K562 (cell line): ENCODE data around the gene MMP28. TPM values are rescaled to one million over a fixed set of nuclear protein-coding genes. Genes with fewer than 3 reads are reported as not detected.

ENCODE experiments used
- ATAC-seq: fragments of 200-7000 bp; cut with Tn5 transposase; 3 replicates; pipeline ENCODE4 v1.9.1; 2020; ENCODE audit warnings: moderate library complexity
- BruUV-seq: library from RNA; stranded (reverse); fragments of 400-500 nt; replicated peaks from 2 replicates; lab custom pipeline; 2021; lab: Mats Ljungman, UMichigan
- CTCF ChIA-PET: fragments of 300-600 bp; formaldehyde crosslinking; extraction: SDS; loops from one replicate; lab custom pipeline; 2021; ENCODE audit warnings: low intra/inter-chr PET ratio; lab: Yijun Ruan, JAX
- POLR2A ChIA-PET: fragments of 300-600, 350-650 bp; sonication (Branson Sonifier 250); formaldehyde crosslinking; extraction: SDS; loops from one replicate; lab custom pipeline; 2021; ENCODE audit warnings: antibody characterized with exemption, inconsistent platforms; lab: Yijun Ruan, JAX
- DNase-seq, 4 experiments: peaks; one replicate each; pipeline versions ENCODE4 v3.0.0 to v3.0.0-alpha.2; 2011 to 2018; ENCODE audit warnings: low spot score in 3 of 4, mixed read lengths in 3 of 4; ENCODE audit errors: extremely low read depth in 1 of 4
- FAIRE-seq: peaks from 2 replicates; lab custom pipeline; 2011; peaks lifted over from hg19 to GRCh38; lab: Jason Lieb, UNC
- H2AFZ ChIP-seq: 2 replicates; pipeline ENCODE4 v1.6.0; 2011; ENCODE audit warnings: low read depth, low read length, control low read depth, inconsistent platforms
- H3K27ac ChIP-seq: fragments of 200-600 bp; 3 replicates; pipeline ENCODE4 v1.8.0; 2011; ENCODE audit warnings: low read depth, mild to moderate bottlenecking, control low read depth, inconsistent platforms, low read length, moderate library complexity, mixed read lengths; ENCODE audit errors: extremely low read depth
- H3K27me3 ChIP-seq, 2 experiments: fragments of 300-600 bp in 1 of 2; 2 replicates in 1 of 2; 3 replicates in 1 of 2; pipeline versions ENCODE4 v1.6.0 to v1.8.0; 2011; ENCODE audit warnings: inconsistent platforms in 2 of 2, low read length in 2 of 2, mild to moderate bottlenecking in 1 of 2, mixed read lengths in 1 of 2, moderate library complexity in 1 of 2; ENCODE audit not compliant: control insufficient read depth in 2 of 2, insufficient read depth in 2 of 2
- H3K36me3 ChIP-seq: fragments of 300-600 bp; 3 replicates; pipeline ENCODE4 v1.8.0; 2011; ENCODE audit warnings: mild to moderate bottlenecking, low read length, inconsistent platforms; ENCODE audit not compliant: control insufficient read depth, insufficient read depth
- H3K4me1 ChIP-seq, 2 experiments: fragments of 200-600 bp in 1 of 2; replicated peaks in 1 of 2; 2 replicates in 1 of 2; 3 replicates in 1 of 2; pipeline versions ENCODE4 v1.5.1 to v1.8.0; 2011; ENCODE audit warnings: inconsistent platforms in 2 of 2, low read length in 2 of 2, mild to moderate bottlenecking in 1 of 2, mixed read lengths in 1 of 2, moderate library complexity in 1 of 2; ENCODE audit not compliant: control insufficient read depth in 2 of 2, insufficient read depth in 2 of 2
- H3K4me2 ChIP-seq: 2 replicates; pipeline ENCODE4 v1.6.1; 2011; ENCODE audit warnings: low read length, control low read depth, inconsistent platforms, mixed read lengths; ENCODE audit not compliant: insufficient read depth
- H3K4me3 ChIP-seq: fragments of 200-600 bp; sonication (generic), shearing (Covaris generic); 2 replicates; pipeline ENCODE4 v1.5.1; 2016; ENCODE audit warnings: control low read depth, inconsistent platforms
- H3K79me2 ChIP-seq: fragments of 200-600 bp; 3 replicates; pipeline ENCODE4 v1.8.0; 2011; ENCODE audit warnings: low read length, inconsistent platforms; ENCODE audit not compliant: control insufficient read depth, insufficient read depth
- H3K9ac ChIP-seq, 2 experiments: 2 replicates each; pipeline versions ENCODE4 v1.6.0 to v1.6.1; 2011; ENCODE audit warnings: low read depth in 2 of 2, low read length in 2 of 2, control low read depth in 1 of 2, inconsistent platforms in 1 of 2, mild to moderate bottlenecking in 1 of 2, mixed read lengths in 1 of 2; ENCODE audit not compliant: insufficient read depth in 1 of 2
- H3K9me1 ChIP-seq: one replicate; pipeline ENCODE4 v1.6.0; 2011; ENCODE audit warnings: inconsistent platforms, mild to moderate bottlenecking, low read length, moderate library complexity; ENCODE audit not compliant: control insufficient read depth, insufficient read depth
- H3K9me3 ChIP-seq: replicated peaks from 2 replicates; pipeline ENCODE4 v1.5.1; 2011; ENCODE audit warnings: low read depth, low read length, inconsistent platforms; ENCODE audit not compliant: control insufficient read depth, insufficient read depth
- H4K20me1 ChIP-seq: replicated peaks from 2 replicates; pipeline ENCODE4 v1.6.1; 2011; ENCODE audit warnings: low read length, inconsistent platforms, mixed read lengths; ENCODE audit not compliant: control insufficient read depth, insufficient read depth
- HCFC1 ChIP-seq: IDR thresholded peaks from 2 replicates; pipeline ENCODE4 v1.6.1; 2012; ENCODE audit warnings: low read depth, low read length, improper control_type of control experiment
- MAX ChIP-seq: sonication (generic); formaldehyde crosslinking; IDR thresholded peaks from 2 replicates; pipeline ENCODE4 v1.9.0; 2022; ENCODE audit warnings: mild to moderate bottlenecking, missing genetic modification reagents
- PHF8 ChIP-seq: fragments of 200-600 bp; sonication (generic); IDR thresholded peaks from 2 replicates; pipeline ENCODE4 v1.6.1; 2012; ENCODE audit warnings: mixed run types, mild to moderate bottlenecking, inconsistent platforms, low read length, moderate library complexity, borderline replicate concordance
- RBM22 ChIP-seq: fragments of 200-400 bp; formaldehyde crosslinking; IDR thresholded peaks from 2 replicates; pipeline ENCODE4 v1.6.1; 2018; ENCODE audit warnings: low read length, low read depth; ENCODE audit not compliant: poor library complexity, severe bottlenecking
- TEAD4 ChIP-seq, 2 experiments: sonication (generic) in 1 of 2; formaldehyde crosslinking in 1 of 2; IDR thresholded peaks; 2 replicates each; pipeline versions ENCODE4 v1.6.1 to v1.8.0; 2012 to 2022; ENCODE audit warnings: borderline replicate concordance in 1 of 2, inconsistent platforms in 1 of 2, low read length in 1 of 2, mild to moderate bottlenecking in 1 of 2, missing genetic modification reagents in 1 of 2
- THRAP3 ChIP-seq: fragments of 450-650 bp; IDR thresholded peaks from 2 replicates; pipeline ENCODE4 v1.6.1; 2016; ENCODE audit warnings: mild to moderate bottlenecking, inconsistent platforms, borderline replicate concordance
- TRIM28 ChIP-seq: fragments of 450-650 bp; IDR thresholded peaks from 2 replicates; pipeline ENCODE4 v1.6.1; 2017
- ZKSCAN3 ChIP-seq: fragments of 250-450 bp; sonication (Bioruptor Pico); IDR thresholded peaks from 2 replicates; pipeline ENCODE4 v1.4.0; 2020
- WGBS: fragments of 100-300 bp; shearing (Covaris generic); methylation state at CpG from one replicate; pipeline ENCODE4 v1.1.6; 2016; ENCODE audit warnings: low coverage, mixed read lengths; ENCODE audit not compliant: insufficient coverage; ENCODE audit errors: missing lambda C conversion rate; 5-methylcytosine and 5-hydroxymethylcytosine counted together
- in situ Hi-C: fragments of 300-500 bp; cut with MboI; formaldehyde crosslinking; loops from 4 replicates; pipeline ENCODE4 v1.15.0; 2018; ENCODE audit warnings: inconsistent platforms, mixed read lengths
- intact Hi-C: fragments of 100-400 bp; cut with micrococcal nuclease; formaldehyde crosslinking; loops from 2 replicates; pipeline ENCODE4 v1.14.2; 2022
- polyA plus RNA-seq, 8 experiments: library from polyadenylated mRNA; depleted of rRNA in 4 of 8; stranded (reverse) in 5 of 8; unstranded in 3 of 8; fragments of >200 nt; fragmentation: Nextera tagmentation in 2 of 8; fragmentation: Illumina TruSeq in 1 of 8; extraction: Ambion mirVana in 2 of 8; extraction: Trizol in 1 of 8; gene quantifications; 2 replicates each; pipeline versions ENCODE4 v1.2.1 to v1.2.3, GENCODE V29; 2011 to 2014; ENCODE audit warnings: inconsistent platforms in 1 of 8, missing spikeins in 1 of 8
- total RNA-seq, 7 experiments: library from RNA; depleted of rRNA in 6 of 7; stranded (reverse); fragments of >200 nt in 6 of 7; fragmentation: Illumina TruSeq in 2 of 7; extraction: Trizol in 2 of 7; gene quantifications; 2 replicates each; pipeline versions ENCODE4 v1.2.1 to v1.2.3, GENCODE V29; 2011 to 2021; ENCODE audit warnings: low replicate concordance in 1 of 7

The MMP28 gene
- total and polyA plus RNA-seq, 9 of the 15 experiments (the other 6 are each of a cell fraction or from before 2014, with no cell fraction given): not detected

- no peaks in the 10 kb centered on the region for H3K4me1 ChIP-seq
- H3K27ac ChIP-seq: no peak overlapping the region
- peaks cover 81% of the 10 kb centered on the region for H3K36me3 ChIP-seq
- FAIRE-seq (no peak), ATAC-seq (no peak), DNase-seq (no peak)
- CTCF ChIA-PET: no interaction called here
- H3K9me3 ChIP-seq: no peaks in the 10 kb centered on the region
- TF ChIP-seq TRIM28 (no peak), RBM22 (peak; percentile 5)
- no peak overlapping the region for H3K4me3 ChIP-seq
- WGBS: 95% methylated on average over 2 of the region's 2 CpGs
- BruUV-seq: no TSS peak
- no peaks in the 10 kb centered on the region for H3K79me2 ChIP-seq
- POLR2A ChIA-PET: interaction anchor here (0.6 to 2.3 kb wide), 5 partner anchors 9 to 38 kb away, joined by 3 to 6 read pairs (median 3); no protein-coding TSS in a partner anchor
- H3K9me1 ChIP-seq: no peaks in the 10 kb centered on the region
- no peaks in the 10 kb centered on the region for H3K27me3 ChIP-seq
- no peak overlapping the region for H3K9ac ChIP-seq
- in situ Hi-C loops: no loop called here
- no peaks in the 10 kb centered on the region; the same call in 1 of the 2 replicates for H4K20me1 ChIP-seq
- intact Hi-C loops: no loop called here
- no peak overlapping the region for H2AFZ ChIP-seq
- H3K4me2 ChIP-seq: no peak overlapping the region
These were observed 71.7 kb downstream of the MMP28 start for GRCh38 chr17:35723735-35724134.

- intact Hi-C loops (no loop called here), in situ Hi-C loops (no loop called here)
- no peak for DNase-seq
- no peaks in the 10 kb centered on the region for H3K9me1 ChIP-seq
- H3K4me3 ChIP-seq: no peak overlapping the region
- H3K4me2 ChIP-seq: no peak overlapping the region
- peaks cover 94% of the 10 kb centered on the region for H3K36me3 ChIP-seq
- ChIA-PET POLR2A (interaction anchor here (1.0 to 1.2 kb wide), 3 partner anchors 11 to 93 kb away, joined by 3 to 4 read pairs (median 3); no protein-coding TSS in a partner anchor), CTCF (no interaction called here)
- H3K27ac ChIP-seq: no peak overlapping the region
- H3K9ac ChIP-seq: no peak overlapping the region
- no peak overlapping the region for H2AFZ ChIP-seq
- H3K9me3 ChIP-seq: no peaks in the 10 kb centered on the region
- no peak for FAIRE-seq
- TF ChIP-seq ZKSCAN3 (CRISPR knock-in tag): no peak
- TF ChIP-seq MAX (CRISPR knock-in tag): no peak
- TF ChIP-seq TEAD4 (IDR thresholded peaks at IDR 0.05; ENCODE audit: low read length): no peak
- TF ChIP-seq TEAD4 (CRISPR knock-in tag; IDR thresholded peaks at IDR 0.05; ENCODE audit: borderline replicate concordance): no peak
- TF ChIP-seq PHF8: no peak
- no peak for TF ChIP-seq THRAP3
- no peak for TF ChIP-seq HCFC1
- H3K27me3 ChIP-seq: no peaks in the 10 kb centered on the region
- no peaks in the 10 kb centered on the region for H3K79me2 ChIP-seq
- no peaks in the 10 kb centered on the region for H4K20me1 ChIP-seq
- WGBS: 67% methylated on average over 2 of the region's 2 CpGs
- no peaks in the 10 kb centered on the region for H3K4me1 ChIP-seq
- ATAC-seq: no peak
- no TSS peak for BruUV-seq
These were observed 78.0 kb downstream of the MMP28 start for GRCh38 chr17:35717475-35717874.
